HG02623 (cell line): Measurements from ENCODE around the gene GALNTL6.
"Not testable (repeated sequence)": the region's sequence is repeated elsewhere in the genome, so short reads cannot be mapped to it uniquely, and the experiment has no call there.

Experiments
- ATAC-seq: cut with Tn5 transposase; IDR thresholded peaks from one replicate; pipeline ENCODE4 v1.9.1; 2021; ENCODE audit warnings: moderate library complexity; ENCODE audit not compliant: unreplicated experiment

The GALNTL6 gene

DNA sequence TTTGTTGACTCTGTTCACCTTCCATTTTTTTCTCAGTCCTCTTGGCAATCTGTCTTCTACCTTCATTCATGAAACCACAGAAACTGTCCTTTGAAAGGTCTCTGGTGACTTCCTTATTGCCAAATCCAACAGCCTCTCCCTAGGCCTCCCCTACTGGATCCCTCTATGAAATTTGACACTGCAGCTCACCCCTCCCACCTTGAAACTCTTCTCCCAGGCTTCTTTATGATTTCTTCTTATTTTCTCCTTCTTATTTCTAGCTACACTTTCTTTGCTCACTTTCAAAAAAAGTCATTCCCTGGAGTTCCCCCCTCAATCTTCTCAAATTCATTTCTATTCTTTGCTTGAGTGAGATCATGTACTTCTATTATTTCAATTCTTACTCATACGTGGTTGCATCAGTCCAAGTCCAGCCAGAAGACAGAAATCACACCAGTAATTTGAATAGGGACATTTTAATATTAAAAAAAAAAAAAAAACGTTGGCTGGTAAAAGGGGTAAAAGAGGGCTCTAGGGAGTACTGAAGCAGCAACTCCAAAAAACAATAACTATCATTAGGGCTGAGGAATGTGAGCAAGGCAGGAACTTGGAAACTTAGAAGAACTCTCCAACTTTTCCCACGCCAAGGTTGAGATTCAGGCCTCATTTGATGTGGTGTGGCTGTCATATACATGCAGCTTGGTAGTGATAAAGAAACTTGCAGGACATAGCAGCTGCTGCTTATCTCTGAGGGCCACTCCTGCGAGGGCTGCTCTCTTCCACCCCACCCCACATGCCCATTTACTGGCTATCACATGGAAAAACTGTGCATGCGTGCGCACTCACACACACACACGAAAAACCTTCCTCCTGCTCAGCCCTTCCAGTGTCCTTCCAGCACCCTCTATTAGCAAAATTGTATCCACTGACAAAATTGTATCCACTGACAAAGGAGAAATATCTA lies 1185.6 kb downstream of the GALNTL6 start:
- ATAC-seq: no peak

DNA sequence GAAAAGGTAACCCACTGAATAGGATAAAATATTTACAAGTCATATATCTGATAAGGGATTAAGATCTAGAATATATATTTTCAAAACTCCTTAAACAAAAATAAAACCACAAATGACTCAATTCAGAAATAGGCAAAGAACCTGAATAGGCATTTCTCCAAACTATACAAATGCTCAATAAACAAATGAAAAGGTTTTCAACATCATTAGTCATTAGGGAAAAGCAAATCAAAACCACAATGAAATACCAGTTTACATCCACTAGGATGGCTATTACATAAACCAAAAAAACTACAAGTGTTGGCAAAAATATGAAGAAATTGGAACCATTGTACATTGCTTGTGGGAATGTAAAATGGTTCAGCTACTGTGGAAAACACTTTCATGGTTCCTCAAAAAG lies 1188.4 kb downstream of the GALNTL6 start:
- no peak for ATAC-seq

DNA sequence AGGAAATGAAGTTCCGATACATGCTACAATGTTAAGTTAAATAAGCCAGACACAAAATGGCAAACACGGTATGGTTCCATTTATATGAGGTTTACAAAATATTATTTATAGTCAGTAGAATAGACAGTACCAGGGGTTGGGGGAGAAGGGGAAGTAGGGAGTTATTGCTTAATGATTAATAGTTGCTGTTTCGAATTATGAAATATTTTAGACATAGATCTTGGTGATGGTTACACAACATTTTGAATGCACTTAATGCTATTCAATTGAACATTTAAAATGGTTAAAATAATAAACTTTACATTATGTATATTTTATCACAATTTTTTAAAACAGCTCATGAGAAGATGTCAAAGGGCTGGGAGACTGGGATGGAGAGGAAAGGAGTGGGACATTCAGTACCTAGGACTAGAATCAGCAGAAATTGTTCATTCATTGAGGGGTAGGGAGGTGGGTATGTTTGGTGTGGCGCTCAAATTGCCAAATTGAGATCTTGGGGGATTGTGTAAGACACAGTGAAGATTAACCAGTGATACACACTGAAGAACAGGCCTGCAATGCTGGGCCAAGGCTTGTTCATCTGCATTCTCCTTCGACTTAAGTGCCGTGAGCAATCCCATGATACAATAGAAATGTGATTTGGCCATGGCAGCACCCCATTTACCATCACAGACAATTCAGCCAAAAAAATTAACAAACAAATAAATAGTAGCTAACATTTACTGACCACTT lies 1189.8 kb downstream of the GALNTL6 start:
- ATAC-seq: no peak

DNA sequence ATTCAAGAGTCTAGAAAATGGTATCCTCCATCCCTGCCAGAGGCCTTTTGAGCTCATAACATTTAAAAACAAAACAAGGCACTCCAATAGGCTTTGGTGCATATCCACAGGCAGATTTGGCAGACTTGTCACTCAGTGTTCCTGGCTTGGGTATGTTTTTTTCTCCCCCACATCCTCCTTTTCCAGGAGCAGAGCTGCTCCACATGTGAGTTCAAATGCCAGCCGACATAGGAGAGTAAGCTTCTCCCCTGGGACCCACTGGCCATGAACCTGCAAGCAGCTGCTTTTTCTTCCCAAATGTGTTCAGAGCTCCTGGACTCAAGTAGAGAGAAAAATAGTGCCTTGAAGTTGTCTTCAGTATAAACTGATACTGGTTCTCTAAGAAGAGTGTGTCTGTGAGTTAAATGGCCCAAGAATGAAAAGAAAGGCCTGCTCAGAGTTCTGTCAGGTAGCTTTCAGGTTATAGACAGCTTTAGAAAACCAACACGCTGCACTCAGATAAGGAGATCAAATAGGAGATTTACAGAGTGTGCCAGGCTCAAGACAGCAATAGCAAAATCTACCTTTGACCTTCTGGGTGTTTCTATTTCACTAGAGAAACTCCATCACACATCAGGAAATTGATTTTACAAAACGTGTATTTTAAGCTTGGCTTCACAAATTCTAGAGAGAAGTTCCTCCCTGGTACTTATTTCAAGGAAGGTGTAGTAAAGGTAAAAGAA lies 1192.9 kb downstream of the GALNTL6 start:
- ATAC-seq: no peak

DNA sequence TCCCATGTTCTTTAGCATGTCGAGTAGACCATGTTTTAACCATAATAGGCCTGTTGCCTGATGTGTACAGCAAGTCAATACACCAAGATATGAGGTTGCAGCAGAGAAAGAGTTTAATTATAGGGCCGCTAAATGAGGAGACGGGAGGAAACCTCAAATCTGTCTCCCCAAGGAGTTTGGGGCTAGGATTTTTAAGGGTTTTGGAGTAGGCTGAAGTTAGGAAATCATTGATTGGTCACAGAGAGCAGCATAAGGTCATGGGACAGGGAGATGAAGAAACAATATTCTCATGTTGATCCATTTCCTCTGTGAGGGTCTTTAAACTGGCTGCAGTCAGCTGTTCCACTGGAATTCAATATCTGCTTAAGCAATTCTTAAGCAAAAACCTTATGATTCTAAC lies 1195.2 kb downstream of the GALNTL6 start:
- no peak for ATAC-seq

DNA sequence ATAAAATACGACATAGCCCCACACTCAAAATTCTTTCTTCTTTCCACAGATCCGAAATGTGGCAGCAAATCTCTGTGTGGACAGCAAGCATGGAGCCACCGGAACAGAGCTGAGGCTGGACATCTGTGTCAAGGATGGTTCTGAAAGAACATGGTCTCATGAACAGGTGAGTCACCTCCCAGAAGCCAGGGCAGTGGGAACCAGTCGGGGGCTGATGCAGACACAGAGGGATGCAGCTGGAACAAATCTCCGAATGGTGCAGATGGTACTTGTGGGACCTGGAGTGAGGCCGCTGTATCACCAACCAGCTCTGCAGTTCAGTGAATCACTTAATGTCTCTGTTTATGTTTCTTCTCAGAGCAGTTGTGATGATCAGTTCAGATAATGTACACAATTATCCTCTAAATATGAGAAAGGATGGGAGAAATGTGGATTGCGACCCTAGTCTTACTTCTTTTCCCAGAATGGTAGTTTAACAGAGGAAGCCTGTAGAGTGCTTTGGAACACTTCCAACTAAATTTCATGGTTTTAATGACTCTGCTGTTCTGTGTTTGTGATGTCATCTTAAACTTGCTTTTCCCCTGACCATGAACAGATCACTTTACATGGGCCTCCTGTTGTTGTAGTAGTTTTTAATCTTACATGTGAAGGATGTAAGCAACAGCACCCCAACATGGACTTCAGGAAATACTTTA lies 1196.1 kb downstream of the GALNTL6 start:
- ATAC-seq: no peak

DNA sequence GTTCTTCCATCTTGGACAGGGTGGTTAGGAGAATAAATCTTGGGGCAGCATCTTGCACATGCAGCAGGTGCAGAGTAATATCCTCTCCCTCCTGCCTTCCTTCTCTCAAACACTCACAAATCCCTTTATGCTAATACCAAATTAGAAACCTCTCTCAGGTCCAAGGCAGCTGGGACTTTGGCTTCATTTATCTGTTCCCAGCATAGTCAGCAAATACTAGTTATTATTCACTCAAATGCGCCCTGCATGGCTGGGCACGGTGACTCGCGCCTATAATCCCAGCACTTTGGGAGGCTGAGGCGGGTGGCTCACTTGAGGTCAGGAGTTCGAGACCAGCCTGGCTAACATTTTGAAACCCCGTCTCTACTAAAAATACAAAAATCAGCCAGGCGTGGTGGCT lies 1199.4 kb downstream of the GALNTL6 start:
- no peak for ATAC-seq

DNA sequence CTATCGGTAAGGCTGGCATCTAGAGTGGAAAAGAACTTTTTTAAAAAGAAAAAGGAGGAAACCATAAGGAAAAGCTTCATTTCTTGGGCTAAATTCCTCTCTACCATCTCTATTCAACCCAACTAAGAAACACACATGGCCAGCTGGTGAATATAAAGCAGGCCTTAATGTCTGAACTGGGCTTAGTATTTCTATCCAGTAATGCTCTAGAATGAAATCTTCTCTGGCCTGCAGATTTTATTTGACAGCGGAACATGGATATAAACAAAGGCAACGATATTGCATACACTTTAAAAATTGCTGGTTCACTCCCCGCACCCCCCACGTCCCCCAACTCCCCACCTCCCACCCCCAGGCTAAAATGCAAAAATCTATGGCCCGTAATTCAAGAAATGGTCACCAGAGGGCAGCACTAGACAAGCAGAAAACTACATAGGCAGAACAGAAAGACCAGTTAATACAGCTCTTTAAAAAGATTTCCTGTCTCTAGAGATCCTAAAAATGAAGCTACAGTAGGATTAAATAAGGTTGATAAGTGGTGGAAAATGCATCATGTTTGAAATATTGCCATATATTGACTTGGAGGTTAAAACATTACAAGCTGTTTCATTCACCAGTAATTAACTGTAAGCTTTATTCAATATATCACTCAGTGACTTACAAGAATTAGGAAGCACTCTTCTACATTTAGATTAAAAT lies 1200.2 kb downstream of the GALNTL6 start:
- ATAC-seq: peak; percentile 68

DNA sequence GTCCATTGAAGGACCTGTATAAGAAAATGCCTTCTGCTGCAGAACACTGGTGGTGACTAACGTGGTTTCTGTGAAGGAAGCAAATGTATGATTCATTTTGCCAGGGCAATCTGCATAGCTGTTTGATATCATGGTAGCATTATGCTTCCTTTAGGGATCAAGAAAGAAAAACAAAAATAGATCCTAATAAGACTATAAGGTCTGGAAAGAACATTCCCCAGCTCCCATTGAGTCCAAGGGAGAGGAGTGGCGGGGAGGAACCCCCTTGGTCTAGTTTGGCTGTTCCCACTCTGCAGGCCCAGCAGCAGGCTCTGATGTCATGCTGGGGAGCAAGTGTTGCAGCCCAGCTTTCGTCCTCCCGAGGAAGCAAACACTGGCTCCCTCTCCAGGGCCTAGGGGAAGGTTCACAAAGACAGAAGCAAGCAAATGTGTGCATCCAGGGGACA lies 1200.9 kb downstream of the GALNTL6 start:
- no peak for ATAC-seq

DNA sequence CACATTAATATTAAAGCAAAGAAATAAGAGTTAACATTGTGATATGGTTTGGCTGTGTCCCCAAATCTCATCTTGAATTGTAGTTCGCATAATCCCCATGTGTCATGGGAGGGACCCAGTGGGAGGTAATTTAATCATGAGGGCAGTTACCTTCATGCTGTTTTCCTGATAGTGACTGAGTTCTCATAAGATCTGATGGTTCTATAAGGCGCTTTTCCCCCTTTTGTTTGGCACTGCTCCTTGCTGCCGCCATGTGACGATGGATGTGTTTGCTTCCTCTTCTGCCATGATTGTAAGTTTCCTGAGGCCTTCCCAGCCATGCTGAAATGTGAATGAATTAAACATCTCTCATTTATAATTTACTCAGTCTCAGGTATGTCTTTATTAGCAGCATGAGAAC lies 1201.6 kb downstream of the GALNTL6 start:
- ATAC-seq: no peak

DNA sequence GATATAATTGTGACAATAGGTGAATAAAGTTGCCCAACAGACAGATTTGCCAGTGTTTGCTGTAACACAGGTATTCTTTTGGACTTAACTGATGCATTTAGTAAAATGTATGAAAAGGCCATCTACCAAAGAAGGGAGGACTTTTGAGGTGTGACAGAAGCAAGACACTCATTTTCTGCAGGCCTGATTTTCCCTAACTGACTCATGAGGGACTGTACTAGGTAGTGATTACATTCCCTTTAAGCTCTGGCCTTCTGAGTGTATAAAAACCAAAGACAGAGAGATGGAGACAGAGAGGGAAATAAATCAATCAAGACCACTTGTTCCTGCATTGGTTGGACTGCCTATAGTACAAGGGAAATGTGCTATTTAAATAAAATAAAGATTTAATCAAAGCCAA lies 1204.6 kb downstream of the GALNTL6 start:
- ATAC-seq: no peak

DNA sequence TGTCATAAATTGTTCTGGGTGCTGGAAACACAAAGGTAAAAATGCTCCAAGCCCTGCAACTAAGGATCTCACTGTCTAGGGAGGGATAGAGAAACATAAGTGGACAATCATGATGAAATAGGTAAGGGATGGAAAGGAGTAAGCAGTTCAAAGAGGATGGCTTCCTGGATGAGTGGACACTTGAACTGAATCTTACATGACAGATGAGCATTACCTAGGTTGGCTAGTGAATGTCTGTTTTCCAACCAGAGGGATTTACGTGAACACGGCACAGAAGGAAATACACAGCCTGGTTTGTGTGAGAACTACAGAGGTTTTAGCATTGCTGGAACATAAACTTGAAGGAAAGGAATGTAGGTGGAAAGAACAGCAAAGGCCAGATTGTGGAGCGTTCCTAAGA lies 1205.2 kb downstream of the GALNTL6 start:
- no peak for ATAC-seq

DNA sequence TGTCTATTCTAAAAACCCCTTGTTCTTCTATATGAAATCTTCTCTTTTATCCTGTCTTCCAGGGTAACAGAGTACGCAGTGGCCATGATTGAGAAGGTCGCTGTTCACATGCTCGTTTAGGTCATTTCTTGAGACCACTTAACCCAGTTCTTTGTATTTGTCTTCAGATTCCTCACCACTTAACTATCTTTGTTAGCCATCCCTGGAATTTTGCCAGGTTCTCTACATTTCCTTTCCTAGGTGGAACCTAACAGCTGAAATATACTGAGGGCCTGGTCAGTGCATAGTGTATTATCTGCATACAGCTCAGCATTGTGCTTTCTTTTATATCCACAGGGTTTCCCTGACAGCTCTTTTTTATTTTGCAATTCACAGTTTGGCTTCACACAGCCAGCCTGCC lies 1206.5 kb downstream of the GALNTL6 start:
- no peak for ATAC-seq

DNA sequence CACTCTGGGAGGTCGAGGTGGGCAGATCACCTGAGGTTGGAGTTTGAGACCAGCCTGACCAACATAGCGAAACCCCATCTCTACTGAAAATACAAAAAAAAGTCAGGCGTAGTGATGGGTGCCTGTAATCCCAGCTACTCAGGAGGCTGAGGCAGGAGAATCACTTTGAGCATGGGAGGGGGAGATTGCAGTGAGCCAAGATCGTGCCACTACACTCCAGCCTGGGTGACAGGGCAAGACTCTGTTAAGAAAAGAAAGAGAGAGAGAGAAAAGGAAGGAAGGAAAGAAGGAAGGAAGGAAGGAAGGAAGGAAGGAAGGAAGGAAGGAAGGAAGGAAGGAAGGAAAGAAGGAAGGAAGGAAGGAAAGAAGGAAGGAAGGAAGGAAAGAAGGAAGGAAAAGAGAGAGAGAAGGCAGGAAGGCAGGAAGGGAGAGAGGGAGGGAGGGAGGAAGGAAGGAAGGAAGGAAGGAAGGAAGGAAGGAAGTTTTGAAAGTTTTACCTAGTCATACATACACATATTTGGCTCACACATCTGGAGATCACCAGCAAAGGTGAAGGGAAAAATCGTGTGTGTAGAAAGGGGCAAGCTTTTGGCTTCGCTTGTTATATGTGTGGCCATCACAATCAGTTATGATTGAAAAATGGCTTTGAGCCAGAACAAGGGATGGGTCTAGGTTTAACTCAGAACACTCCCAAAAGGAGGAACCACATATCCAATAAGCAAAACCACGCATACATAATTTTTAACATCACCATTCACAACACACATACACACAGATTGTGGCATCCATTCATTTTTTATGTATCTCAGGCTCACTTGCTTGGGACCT lies 1208.8 kb downstream of the GALNTL6 start:
- not testable (repeated sequence) for ATAC-seq

DNA sequence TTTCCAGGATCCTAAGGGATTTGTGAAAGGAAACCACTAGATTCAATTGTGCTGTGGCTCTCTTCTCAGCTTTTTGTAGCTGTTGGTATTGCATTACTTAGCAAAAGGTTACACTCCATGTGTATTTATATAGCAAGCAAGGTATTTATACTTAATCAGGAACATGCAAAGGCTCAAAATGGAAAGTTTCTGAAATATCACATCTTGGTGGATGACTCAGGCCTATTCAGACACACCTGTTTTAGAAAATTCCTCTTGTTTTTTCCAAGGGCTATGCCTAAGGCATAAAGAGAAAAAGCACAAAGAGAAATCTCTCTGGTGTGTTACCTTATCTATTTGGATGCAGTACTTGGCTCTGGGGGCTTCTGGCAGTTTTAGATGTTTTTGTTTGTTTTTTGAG lies 1211.0 kb downstream of the GALNTL6 start:
- ATAC-seq: no peak

DNA sequence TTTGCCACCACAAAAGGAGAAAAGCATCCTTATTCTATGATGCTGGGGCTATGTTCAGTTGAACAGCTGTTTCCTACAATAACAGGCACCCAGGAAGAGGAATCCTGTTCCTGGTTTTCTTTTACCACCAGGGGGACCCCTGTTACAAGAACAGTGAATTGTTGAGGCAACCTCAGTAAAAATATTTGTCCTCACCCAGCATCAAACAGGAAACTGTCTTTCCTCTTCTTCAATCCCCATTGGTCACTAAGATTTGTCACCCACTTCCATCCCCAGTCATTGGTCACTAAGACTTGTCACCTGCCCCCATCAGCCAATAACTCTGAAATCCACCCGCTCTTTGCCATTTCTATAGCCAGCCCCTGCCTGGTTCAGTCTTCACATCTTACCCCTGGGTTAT lies 1211.9 kb downstream of the GALNTL6 start:
- peak; percentile 89 for ATAC-seq

DNA sequence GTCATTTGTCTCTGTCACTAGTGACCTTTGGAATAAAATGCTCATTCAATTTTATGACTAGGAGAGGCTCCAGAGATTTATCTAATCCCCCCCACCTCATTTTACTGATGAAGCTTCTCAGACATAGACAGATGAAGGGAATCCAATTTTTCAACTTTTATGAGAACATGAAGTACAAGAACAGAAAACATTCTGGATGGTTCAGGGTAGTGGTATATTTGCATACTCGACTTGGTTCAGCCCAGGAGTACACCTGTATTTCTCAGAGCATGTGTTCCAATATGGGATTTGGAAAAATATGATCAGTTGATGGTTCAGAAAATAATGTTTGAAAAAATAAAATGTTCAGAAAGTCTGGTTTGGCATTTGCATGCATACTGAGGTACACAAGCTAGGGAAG lies 1224.0 kb downstream of the GALNTL6 start:
- no peak for ATAC-seq

DNA sequence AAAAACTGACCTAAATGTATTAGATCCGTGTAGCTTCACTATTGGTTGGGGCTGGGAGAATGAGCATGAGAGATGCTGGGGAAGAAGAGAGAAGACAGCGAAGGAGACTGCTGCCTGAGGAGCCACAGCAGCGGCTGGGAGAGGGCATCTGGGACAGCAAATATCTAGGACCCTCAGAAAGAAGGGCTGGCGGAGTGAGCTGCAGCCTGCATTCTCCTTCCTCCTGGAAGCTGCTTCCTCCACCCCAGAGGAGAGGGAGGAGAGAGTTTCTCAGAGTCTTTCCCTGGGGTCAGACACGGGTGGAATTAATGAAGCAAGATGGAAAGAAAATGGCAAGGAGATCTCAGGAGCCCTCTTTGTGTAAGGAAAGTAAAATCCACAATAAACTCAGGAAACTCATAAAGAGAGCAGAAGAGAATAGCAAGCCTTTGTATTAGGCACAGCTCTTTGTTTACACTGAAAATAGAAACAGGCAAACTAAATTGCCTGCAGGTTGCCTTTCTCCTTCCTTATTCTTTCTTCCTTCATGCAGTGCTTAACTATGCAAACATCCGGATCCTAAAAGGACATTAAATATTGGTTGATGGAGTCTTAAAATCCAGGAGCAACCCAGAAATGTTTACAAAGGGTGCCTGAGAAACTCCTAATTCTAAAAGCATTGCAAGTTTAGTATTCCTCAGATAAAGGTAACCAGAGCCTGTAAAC lies 1225.1 kb downstream of the GALNTL6 start:
- no peak for ATAC-seq
